Activated CD4-positive, CD25-positive, alpha-beta regulatory T cell (primary cell): Measurements from ENCODE around the gene CLIP2.
"Not testable (repeated sequence)": the region's sequence is repeated elsewhere in the genome, so short reads cannot be mapped to it uniquely, and the experiment has no call there.

Experiments used
- DNase-seq, 4 experiments: peaks; one replicate each; lab custom pipeline; 2025; lab: John Stamatoyannopoulos, UW

The CLIP2 gene

DNA sequence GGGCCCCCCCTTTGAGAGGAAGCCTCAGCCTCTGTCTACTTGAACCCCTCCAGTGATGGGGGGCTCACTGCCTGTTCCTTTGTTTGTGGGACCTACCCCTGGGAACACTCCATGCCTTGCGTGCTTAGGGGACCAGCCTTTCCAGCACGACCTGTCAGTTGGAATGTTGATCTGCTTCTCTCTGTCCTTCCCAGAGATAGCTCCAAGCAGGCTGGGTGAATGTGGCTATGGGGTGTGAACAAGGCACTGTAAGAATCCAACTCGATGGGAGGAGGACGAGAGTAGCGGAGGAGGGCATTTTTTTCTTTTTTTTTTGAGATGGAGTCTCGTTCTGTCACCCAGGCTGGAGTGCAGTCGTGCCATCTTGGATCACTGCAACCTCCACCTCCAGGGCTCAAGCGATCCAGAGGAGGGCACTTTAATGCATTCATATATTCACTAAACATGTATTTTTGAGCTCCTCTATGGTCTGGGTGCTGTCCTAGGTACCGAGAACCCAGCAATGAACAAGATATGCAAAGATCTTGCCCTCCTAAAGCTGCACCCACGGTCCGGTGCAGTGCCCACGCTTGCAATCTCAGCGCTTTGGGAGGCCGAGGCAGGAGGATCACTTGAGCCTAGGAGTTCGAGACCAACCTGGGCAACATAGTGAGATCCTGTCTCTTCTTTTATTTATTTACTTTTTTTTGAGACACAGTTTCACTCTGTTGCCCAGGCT, 8.5 kb downstream of the CLIP2 start:
- DNase-seq, result no peak

- DNase-seq, result no peak
Measured at GRCh38 chr7:74299401-74299800, 10.2 kb downstream of the CLIP2 start.

DNA sequence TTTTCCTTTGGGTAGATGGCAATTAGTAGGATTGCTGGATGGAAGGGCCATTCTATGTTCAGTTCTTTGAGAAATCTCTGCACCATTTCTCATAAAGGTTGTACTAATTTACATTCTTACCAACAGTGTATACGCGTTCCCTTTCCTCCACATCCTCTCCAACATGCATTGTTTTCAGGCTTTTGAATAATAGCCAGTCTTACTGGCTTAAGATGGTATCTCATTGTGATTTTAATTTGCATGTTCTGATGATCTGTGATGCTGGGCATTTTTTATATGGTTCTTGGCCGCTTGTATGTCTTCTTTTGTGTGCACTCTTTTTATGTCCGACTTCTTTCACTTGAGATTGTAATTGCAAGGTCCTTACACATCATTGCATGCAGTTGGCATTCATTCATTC, 11.7 kb downstream of the CLIP2 start:
- DNase-seq, result no peak

DNA sequence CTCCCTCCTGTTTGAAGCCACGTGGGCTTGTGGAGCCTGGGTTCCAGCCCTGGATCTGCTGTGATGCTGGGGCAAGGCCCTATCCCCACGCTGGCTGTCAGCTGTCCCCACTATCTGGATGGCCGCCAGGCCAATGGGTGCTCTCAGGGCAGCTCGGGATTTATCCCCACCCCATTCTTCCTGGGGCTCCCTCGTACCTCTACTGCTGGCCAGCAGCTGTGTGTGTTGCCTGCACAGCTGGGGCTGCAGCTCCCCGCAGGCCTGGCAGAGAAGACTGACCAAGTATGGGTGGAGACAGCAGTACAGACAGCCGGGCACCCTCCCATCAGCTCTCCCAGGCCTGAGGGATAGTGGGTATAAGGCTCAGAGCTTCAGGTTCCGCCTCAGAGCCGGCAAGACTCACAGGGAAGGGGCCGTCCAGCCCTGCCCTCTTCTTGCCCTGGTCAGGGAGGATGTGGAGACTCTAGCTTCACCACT, 13.6 kb downstream of the CLIP2 start:
- DNase-seq, result no peak

GRCh38 chr7:74304550-74304949, 15.3 kb downstream of the CLIP2 start:
- no peak for DNase-seq

GRCh38 chr7:74306004-74306729, 17.0 kb downstream of the CLIP2 start:
- DNase-seq, result no peak

DNA sequence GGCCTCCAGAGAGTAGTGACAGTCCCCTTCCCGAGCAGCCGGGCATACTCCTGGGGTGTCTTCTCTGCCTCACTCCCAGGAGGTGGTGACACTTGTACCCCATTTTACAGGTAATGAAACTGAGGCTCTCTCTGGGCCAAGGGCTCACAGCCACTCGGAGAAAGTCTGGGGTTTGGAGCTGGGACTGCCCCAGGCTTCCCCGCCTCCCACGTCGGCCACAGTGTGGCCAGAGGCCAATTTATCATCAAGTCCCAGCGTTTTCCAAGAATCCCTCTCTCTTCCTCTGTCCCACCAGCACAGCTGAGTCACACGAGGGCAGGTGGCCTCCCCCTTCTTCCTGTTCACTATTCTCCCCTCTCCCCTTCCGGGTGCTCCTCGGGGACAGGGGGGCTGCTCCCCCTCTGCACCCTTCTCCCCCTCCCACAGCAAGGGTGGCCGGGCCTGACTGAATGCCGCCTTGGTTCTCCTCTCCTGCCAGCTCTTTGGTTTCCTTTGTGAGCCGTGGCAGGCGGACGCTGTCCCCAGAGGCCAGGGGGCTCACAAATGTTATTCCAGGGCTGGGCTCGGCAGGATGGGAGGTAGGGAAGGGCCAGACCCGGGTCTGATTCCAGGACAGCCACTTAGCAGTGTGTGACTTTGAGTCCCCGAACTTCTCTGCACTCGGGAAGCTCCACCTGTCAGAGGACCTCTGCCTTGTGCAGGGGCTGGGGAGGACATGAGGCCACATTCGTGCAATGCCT, 17.7 kb downstream of the CLIP2 start:
- no peak for DNase-seq

DNA sequence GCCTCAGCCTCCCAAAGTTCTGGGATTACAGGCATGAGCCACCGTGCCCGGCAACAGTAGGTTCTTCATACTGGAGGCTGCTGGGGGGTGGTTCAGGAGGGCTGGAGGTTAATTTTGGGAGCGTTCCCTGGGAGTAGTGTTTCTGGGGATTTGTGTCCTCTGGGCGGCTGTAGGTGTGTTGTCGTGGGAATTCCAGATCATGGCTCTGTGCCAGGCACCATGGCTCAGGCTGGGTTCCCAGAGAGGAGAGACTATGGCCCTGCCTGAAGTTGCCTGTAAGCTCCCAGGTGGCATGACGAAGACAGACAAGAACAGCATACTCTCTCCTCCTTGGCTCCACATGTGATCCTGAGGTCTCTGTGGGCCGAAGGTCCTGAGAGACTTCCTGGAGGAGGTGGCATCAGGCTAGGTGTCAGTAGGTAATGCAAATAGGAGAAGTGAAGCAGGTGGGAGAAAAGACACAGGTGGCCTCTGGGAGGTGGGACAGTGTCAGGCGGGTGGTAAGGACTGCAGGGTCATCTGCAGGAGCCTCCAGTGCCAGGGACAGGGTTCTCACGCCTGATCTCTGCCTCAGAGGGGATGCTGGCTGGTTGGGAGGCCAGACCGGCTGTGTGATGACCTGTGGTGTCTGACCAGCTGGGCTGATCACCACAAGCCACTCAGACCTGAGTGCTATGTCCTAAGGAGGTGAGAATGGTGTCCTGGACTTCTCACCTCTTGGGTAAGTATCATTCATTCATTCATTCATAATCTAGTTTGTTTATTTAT, 18.7 kb downstream of the CLIP2 start:
- DNase-seq, result no peak

- no peak for DNase-seq
Measured at GRCh38 chr7:74309181-74309580, 20.0 kb downstream of the CLIP2 start.

DNA sequence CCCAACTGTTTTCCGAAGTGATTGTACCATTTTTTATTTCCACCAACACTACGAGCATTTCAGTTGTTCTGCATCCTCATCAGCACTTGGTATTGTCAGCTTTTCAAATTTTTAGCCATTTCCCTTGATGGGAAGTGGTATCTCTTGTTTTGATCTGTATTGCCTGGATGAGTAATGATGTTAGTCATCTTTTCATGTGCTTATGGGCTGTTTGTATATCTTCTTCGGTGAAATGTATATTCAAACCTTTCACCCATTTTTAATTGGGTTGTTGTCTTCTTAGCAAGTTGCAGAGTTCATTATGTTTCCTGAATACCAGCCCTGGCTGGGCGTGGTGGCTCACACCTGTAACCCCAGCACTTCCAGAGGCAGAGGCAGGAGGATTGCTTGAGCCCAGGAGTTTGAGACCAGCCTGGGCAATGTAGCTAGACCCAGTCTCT, 22.1 kb downstream of the CLIP2 start:
- no peak for DNase-seq

DNA sequence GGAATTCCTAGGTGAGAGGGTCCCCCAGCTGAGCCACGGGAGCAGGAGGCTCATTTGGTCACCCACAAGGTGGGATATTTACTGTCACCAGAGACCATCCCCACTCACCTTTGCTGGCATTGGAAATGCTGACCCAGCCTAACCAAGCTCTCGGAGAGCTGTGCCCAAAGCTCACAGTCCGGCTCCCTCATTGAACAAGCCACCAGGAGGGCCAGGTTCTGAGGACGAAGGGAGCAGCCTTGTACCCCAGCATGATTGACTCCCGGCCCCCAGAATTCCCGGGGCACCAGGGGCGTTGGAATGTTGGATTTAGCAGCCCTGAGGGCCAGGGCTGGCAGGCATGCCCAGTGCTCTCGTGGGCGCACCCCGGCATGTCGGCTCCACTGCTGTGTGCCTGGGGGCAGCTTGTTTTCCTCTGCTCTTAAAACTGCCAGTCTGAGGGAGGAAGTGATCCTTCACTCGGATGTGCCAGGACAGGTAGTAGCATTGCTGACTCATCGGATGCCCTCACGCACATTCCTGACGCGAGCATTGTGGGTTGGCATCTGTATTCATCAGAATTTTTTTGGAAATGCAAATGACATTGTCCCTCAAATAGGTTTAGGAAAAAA, 23.3 kb downstream of the CLIP2 start:
- DNase-seq, result no peak

GRCh38 chr7:74315891-74316290, 26.7 kb downstream of the CLIP2 start:
- not testable (repeated sequence) for DNase-seq

GRCh38 chr7:74317146-74317782, 28.1 kb downstream of the CLIP2 start:
- DNase-seq, result no peak

GRCh38 chr7:74318043-74318442, 28.8 kb downstream of the CLIP2 start:
- DNase-seq, result no peak

- no peak for DNase-seq
Measured at GRCh38 chr7:74320645-74321221, 31.5 kb downstream of the CLIP2 start.

DNA sequence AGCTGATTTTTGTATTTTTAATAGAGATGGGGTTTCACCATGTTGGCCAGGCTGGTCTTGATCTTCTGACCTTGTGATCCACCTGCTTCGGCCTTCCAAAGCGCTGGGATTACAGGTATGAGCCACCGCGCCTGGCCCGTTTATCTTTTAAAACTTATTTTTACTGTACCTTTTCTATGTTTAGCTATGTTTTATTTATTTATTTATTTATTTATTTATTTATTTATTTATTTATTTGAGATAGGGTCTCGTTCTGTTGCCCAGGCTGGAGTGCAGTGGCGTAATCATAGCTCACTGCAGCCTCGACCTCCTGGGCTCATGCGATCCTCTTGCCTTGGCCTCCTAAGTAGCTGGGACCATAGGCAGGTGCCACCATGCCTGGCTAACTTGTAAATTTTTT, 33.7 kb downstream of the CLIP2 start:
- DNase-seq, result not testable (repeated sequence)

DNA sequence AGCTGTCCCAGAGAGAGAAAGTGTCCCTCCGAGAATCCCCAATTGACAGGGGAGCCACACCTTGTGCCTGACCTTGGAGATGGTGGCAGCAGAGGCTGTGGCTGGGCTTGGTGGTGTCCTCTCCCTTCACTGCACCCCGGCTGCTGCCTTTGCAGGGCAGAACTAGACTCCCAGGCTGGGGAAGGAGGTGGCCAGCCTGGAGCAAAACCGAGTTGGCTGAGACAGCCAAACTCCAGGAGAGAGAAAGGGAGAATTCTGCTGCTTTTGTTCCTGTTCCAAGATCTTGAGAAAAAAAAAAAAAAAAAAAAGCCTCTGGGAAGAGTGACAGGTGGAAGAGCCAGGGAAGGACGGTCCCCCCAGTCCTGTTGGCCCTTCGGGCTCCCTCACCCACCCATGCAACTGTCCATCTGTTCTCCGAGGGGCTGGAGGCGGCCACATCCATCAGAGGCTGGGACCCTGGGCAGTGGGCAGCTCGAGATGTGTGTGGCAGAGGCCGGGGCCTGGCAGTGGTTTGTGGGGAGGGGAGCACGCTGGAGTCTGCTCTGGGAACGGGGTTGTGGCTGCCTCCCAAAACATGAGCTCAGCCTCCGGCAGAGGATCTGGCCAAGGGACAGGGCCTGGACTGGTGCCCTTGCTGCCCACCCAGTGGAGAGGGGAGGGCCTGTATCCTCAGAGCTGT, 35.5 kb downstream of the CLIP2 start:
- no peak for DNase-seq

GRCh38 chr7:74325210-74325565, 36.0 kb downstream of the CLIP2 start:
- DNase-seq, result no peak

DNA sequence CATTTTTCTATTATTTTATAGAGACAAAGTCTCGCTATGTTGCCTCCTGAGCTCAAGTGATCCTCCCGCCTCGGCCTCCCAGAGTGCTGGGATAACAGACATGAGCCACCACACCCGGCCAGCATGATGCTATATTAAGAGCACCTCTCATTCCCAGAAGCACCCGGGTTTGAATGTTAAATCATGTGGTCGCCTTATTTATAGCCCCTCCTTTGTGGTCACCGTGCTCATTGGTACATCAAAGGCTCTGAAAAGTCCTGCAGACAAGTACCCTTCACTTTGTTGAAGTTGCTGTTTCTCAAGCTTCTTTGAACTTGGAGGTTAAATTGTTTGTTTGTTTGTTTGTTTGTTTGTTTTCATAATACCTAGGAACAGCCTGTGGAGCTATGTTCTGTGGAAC, 40.0 kb downstream of the CLIP2 start:
- no peak for DNase-seq
